Omental fat pad (tissue), 4 donors: ENCODE results near the gene RAB15. TPM values are rescaled to one million over a fixed set of nuclear protein-coding genes. Genes with fewer than 3 reads are reported as not detected.
"Not testable (repeated sequence)": the region's sequence is repeated elsewhere in the genome, so short reads cannot be mapped to it uniquely, and the experiment has no call there.

Source experiments
- ATAC-seq: fragments of 150-250 bp; one replicate; pipeline ENCODE4 v1.9.1; 2016; ENCODE audit warnings: mild to moderate bottlenecking, moderate library complexity; ENCODE audit not compliant: low FRiP score
- DNase-seq: peaks from one replicate; pipeline ENCODE4 v3.0.0-alpha.2; 2019; ENCODE audit warnings: low spot score
- total RNA-seq, 4 donors: library from RNA; depleted of rRNA; stranded (reverse); fragments of >200 nt; gene quantifications; one replicate each; pipeline ENCODE4 v1.1.0, GENCODE V29; 2016
- TF ChIP-seq, protein P1 (sequence below), 3 donors: fragments of 450-650 bp; IDR thresholded peaks; one replicate each; pipeline ENCODE4 v1.5.1; 2016 to 2017; ENCODE audit warnings: antibody characterized with exemption in 3 of 3, mild to moderate bottlenecking in 3 of 3, moderate library complexity in 2 of 3

Gene RAB15
- total RNA-seq, 4 donors from 2014 or later, result 1.6 to 3.8 (median 2.4) TPM

DNA sequence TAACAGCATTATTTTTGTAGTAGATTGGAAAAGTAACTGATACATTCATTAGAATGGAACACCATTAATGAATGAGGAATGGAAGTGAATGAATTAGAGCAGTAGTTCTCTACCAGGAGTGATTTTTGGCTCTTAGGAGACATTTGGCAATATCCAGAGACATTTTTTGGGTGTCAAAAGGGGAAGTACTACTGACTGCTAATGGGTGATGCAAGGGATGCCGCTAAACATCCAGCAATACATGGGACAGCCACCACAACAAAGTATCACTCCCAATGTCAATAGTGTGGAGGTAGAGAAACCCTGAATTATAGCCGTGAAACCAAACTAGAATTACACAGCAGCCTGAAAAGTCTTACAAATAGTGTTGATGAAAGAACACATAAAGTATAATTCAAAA lies 56.3 kb downstream of the RAB15 start:
- TF ChIP-seq, protein P1, sequence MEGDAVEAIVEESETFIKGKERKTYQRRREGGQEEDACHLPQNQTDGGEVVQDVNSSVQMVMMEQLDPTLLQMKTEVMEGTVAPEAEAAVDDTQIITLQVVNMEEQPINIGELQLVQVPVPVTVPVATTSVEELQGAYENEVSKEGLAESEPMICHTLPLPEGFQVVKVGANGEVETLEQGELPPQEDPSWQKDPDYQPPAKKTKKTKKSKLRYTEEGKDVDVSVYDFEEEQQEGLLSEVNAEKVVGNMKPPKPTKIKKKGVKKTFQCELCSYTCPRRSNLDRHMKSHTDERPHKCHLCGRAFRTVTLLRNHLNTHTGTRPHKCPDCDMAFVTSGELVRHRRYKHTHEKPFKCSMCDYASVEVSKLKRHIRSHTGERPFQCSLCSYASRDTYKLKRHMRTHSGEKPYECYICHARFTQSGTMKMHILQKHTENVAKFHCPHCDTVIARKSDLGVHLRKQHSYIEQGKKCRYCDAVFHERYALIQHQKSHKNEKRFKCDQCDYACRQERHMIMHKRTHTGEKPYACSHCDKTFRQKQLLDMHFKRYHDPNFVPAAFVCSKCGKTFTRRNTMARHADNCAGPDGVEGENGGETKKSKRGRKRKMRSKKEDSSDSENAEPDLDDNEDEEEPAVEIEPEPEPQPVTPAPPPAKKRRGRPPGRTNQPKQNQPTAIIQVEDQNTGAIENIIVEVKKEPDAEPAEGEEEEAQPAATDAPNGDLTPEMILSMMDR (IDR thresholded peaks at IDR 0.05), result no peak
- ATAC-seq (no peak), DNase-seq (no peak)

DNA sequence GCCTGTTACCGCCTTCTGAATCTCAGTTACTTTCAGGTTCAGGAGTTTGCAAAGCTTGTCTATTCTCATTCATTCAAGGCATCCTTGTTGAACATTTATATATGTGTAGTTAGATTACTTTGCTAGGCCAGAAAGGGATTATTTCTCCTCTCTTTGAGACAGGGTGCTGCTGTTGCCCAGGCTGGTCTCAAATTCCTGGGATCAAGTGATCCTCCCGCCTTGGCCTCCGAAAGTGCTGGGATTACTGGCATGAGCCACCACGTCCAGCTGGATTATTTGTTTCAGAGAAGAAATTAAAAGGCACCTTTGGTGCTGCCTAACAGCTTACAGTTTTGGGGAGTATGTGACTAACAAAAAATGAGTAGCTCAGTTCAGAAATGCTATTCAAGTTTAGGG lies 57.1 kb downstream of the RAB15 start:
- DNase-seq (no peak), ATAC-seq (no peak)
- TF ChIP-seq, protein P1 (IDR thresholded peaks at IDR 0.05), result no peak

DNA sequence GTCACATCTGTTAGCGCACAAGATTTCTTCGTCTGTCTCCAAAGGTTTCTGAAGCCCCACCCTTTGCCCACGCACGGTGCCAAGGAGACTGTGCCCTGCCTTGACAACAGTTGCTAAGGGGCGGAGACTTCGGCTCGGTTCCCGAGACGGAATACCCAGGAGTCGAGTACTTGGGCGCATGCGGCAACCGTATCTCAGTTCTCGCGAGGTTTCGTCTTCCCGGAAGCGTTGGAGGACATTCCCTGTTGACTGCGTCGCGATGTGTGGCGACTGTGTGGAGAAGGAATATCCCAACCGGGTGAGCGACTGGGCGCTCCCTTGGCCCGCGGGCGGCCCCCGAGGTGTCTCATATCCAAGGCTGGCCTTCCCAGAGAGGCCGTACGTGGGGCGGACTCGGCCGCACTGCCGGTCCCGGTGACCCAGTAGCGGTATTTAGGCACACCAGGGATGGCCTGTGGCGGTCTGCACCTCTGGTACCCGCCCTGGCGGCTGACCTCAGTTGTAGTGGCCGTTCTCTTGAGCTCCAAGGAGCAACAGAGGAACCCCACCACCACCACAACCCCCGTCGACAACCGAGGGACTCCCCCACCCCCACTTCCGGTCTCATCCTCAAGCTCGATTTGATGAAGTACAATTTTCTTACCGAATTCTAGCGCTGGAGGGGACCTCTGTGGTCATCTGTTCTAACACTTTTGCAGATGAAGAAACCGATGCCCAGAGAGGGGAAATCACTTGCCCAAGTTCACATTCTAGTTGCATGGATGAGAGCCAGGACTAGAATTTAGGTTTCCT lies 57.7 kb downstream of the RAB15 start, which contains the start of gene CHURC1:
CHURC1 (plus strand) TSS at position 219 of the 792 bp plus-strand sequence; CDS start at position 260, 41 bp downstream.
- ATAC-seq, result peak; percentile 99
- peak; percentile 97 for DNase-seq
- TF ChIP-seq, protein P1 (IDR thresholded peaks at IDR 0.05), result no peak

DNA sequence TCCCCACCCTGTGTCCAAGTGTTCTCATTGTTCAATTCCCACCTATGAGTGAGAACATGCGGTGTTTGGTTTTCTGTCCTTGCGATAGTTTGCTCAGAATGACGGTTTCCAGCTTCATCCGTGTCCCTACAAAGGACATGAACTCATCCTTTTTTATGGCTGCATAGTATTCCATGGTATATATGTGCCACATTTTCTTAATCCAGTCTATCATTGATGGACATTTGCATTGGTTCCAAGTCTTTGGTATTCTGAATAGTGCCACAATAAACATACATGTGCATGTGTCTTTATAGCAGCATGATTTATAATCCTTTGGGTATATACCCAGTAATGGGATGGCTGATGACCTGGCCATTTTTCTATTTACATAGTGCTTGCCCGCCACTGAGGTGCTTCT lies 58.7 kb downstream of the RAB15 start:
- not testable (repeated sequence) for ATAC-seq, DNase-seq

DNA sequence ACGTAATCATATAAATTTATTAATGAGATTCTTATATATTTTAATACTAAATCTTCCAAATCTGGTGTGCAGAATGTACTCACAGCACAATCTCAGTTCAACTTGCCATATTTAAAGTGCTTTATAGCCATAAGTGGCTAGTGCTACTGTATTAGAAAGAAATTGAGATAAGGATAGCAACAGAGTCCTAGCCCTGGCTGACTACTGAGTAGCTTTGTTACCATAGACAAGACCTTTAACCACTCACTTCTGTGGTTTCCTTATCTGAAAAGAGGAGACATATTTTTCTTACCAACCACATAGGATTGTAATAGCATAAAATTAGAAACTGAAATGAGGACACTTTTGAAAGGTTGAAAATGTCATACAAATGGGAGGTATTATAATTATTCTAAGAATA lies 59.9 kb downstream of the RAB15 start:
- TF ChIP-seq, protein P1 (IDR thresholded peaks at IDR 0.05), result no peak
- ATAC-seq (no peak), DNase-seq (no peak)

DNA sequence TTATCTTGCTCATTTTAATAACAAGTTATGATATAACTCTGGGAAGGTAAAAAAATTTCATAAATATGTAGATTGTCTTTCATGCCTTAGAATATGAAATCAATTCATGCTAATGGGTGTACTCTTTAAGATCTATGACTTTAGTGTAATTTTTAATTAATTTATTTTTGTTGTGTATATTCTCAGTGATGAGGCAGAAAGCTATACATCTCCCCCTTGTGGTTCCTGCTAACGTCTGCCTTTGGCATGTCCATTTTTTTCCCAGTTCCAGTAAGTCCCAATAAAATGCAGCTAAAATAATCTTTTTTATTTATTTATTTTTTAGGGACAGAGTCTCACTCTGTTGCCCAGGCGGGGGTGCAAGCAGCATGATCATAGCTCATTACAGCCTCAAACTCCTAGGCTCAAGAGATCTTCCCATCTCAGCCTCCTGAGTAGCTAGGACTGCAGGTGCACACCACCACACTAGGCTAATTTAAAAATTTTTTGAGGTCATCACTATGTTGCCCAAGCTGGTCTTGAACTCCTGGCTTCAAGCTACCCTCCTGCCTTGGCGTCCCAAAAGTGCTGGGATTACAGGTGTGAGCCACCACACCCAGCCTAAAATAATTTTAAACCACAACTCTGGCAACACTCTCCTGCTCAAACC lies 61.2 kb downstream of the RAB15 start:
- no peak for DNase-seq
- ATAC-seq, result no peak
- TF ChIP-seq, protein P1 (IDR thresholded peaks at IDR 0.05), result no peak

DNA sequence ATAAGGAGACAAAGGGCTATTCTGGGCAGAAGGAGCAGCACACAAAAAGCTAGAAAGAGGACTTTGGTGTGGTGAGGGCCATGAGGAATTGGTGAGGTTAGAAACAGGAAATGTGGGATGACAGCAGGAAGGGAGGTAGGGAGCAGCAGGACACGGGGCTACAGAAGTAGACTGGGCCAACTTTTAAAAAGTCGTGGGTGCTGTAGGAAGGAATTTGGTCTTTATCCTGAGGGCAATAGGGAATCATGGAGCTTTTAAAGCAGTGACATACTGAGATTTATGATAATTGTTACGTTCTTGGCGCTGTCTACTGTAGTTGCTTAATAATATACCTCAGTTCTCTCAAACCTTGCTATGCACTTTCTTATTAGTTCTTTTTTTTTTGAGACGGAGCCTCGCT lies 66.1 kb downstream of the RAB15 start:
- DNase-seq (no peak), ATAC-seq (peak; percentile 71)
- TF ChIP-seq, protein P1 (IDR thresholded peaks at IDR 0.05), result no peak
